ENCODE results near the gene ERGIC1.

DNA sequence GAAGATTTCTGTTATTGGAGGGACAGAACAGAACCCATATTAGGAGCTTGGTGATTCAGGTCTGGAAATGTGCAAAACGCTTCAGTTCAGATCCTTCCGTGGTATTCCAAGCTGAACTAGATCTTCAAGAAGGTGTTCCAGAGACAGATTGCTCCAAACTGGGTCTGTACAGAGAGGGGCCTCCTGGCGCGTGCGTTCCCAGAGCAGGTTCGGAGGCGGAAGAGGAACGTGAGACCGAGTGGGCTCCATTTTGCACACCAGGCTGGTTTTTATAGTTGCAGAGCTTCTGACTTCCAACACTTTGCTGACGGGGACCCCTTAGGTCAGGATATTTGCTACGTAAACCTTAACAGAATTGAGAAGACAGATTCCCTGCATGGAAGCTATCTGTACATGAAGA lies 108.5 kb downstream of the ERGIC1 start:
- no peak for TF ChIP-seq CTCF (IDR thresholded peaks at IDR 0.05; ENCODE audit: low read depth, low read length, poor library complexity, severe bottlenecking)
- no peak for TF ChIP-seq EZH2phosphoT487 (IDR thresholded peaks at IDR 0.05; ENCODE audit: borderline replicate concordance, low read length)
